ENCODE data around the gene P2RY2.
"Not testable (repeated sequence)": the region's sequence is repeated elsewhere in the genome, so short reads cannot be mapped to it uniquely, and the experiment has no call there.

Gene P2RY2

DNA sequence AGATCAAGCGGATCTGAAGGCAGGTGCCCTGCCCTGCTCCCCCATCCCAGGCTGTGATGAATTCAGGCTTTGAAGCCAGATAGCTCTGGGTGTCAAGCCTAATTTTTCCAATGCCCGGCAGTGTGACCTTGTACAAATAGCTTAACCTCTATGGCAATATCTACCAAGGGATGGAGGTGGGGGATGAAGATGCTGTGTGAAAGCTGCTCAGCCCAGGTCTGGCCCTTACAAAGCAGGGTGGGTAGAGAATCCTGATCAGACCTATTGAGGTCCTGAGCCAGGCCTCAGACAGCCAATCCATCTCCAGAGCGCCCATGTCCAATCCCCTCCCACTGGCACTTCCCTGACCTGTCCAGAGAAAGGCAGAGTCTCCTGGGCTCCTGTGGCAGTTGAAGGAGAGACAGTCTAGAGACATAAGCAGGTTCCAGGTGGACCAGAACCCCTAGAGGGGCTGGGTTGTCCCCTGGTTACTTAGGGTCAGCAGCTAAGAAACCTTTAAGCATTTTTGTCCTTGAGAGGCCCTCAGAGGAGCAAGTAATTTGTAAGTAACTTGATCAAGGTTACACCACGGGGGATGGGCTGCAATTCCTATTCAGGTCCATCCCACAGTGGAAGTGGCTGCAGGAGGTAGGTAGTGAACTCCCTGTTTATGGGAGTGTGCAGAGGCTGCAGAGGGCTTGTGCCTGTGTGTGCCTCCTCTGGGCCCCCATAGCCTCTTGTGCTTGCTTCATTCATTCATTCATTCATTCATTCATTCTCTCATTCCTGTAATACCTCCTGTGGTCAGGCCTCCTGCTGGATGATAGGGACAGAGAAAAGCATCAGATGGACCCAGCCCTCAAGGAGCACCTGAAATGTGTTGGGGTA is 10.4 kb downstream of the P2RY2 start:
- no peak for DNase-seq (ENCODE audit: low read depth)

DNA sequence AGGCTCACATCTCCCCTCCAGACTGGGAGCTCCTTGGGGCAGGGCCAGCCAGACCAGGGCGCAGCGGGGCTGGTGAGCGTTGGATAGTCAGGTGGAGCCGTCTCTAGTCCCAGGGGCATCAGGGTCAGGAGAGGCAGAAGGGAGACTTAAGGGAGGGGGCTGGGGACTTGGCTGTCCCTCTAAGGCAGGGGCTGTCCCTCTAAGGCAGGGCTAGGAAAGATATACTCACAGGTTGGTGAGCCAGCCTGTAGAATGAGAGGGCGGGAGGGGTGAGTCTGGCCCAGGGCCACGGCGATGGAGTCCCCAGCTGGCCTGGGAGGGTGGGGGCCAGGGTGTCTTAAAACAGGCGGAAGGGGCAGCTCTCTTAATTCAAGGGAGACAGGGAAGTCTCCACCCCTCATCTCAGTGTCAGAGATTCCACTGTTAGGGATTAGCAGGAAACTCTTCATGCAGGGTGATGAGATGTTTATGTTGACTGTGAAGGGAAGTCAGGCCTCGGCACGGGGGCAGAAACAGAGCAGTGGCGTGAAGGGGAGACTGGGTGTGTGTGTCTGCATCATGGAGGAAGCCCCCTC is 11.3 kb downstream of the P2RY2 start:
- no peak for DNase-seq (ENCODE audit: low read depth)

- DNase-seq (ENCODE audit: low read depth) = no peak
Observed at GRCh38 chr11:73229896-73230875, 12.1 kb downstream of the P2RY2 start.

- no peak for DNase-seq (ENCODE audit: low read depth)
Observed at GRCh38 chr11:73230931-73231330, 12.8 kb downstream of the P2RY2 start.

DNA sequence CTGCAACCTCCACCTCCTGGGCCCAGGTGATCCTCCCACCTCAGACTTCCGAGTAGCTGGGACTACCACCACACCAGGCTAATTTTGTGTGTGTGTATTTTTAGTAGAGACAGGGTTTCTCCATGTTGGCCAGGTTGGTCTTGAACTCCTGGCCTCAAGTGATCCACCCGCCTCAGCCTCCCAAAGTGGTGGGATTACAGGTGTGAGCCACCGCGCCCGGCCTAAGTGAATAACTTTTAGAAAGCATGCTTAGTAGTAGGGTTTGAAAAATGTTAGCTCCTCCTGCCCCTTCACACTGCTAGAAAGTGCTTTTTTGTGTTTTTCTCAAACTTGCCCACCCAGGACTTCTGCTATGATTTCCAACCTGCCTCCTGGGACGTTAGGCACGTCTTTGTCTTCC is 14.4 kb downstream of the P2RY2 start:
- DNase-seq (ENCODE audit: low read depth) = not testable (repeated sequence)

- no peak for DNase-seq (ENCODE audit: low read depth)
Observed at GRCh38 chr11:73233211-73233610, 15.1 kb downstream of the P2RY2 start.

DNA sequence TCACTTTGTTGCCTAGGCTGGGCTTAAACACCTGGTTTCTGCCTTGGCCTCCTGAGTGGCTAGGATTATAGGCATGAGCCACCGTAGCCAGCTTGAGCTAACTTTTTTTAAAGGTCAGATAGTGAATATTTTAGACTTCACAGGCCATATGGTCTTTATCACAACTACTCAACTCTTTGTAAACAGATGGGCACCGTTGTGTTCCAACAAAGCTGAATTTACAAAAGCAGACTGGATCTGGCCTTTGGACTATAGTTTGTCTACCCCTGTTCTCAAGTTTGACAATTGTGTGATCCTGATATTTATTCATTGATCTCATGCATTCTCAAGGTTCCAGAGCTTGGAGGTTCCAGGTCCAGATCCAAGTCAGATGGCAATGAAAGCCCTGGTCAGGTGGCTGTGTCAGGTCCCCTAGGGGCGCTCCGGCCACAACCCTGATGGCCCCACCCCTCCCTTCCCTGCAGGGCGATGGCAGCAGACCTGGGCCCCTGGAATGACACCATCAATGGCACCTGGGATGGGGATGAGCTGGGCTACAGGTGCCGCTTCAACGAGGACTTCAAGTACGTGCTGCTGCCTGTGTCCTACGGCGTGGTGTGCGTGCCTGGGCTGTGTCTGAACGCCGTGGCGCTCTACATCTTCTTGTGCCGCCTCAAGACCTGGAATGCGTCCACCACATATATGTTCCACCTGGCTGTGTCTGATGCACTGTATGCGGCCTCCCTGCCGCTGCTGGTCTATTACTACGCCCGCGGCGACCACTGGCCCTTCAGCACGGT is 15.8 kb downstream of the P2RY2 start:
- no peak for DNase-seq (ENCODE audit: low read depth)

- no peak for DNase-seq (ENCODE audit: low read depth)
Observed at GRCh38 chr11:73234471-73235181, 16.5 kb downstream of the P2RY2 start.

DNA sequence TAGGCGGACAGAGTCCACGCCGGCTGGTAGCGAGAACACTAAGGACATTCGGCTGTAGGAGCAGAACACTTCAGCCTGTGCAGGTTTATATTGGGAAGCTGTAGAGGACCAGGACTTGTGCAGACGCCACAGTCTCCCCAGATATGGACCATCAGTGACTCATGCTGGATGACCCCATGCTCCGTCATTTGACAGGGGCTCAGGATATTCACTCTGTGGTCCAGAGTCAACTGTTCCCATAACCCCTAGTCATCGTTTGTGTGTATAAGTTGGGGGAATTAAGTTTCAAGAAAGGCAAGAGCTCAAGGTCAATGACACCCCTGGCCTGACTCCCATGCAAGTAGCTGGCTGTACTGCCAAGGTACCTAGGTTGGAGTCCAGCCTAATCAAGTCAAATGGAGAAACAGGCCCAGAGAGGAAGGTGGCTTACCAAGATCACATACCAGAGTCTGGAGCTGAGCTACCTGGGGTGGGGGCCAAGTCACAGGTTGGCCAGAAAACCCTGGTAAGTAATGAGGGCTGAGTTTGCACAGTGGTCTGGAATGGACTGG is 17.2 kb downstream of the P2RY2 start:
- no peak for DNase-seq (ENCODE audit: low read depth)

GRCh38 chr11:73236205-73236765 is 18.2 kb downstream of the P2RY2 start:
- no peak for DNase-seq (ENCODE audit: low read depth)

DNA sequence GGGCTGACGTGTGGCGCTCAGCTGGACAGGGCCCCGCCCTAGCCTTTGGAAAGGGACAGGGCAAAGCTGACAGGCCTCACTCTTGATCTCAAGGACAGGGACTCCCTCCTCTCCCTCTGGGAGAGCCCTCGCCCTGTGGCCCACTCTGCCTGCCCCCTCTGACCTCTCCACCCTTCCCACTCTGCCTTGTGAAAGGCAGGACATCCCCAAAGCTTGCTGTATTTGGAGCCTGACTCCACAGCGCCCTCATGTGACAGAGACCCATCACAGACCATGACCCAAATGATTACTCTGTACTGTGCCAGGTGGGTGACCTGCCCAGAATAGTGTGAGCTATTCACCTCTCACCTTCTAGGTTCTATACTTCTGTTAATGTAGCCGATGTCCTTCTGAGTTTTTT is 18.8 kb downstream of the P2RY2 start:
- DNase-seq (ENCODE audit: low read depth) = no peak

DNA sequence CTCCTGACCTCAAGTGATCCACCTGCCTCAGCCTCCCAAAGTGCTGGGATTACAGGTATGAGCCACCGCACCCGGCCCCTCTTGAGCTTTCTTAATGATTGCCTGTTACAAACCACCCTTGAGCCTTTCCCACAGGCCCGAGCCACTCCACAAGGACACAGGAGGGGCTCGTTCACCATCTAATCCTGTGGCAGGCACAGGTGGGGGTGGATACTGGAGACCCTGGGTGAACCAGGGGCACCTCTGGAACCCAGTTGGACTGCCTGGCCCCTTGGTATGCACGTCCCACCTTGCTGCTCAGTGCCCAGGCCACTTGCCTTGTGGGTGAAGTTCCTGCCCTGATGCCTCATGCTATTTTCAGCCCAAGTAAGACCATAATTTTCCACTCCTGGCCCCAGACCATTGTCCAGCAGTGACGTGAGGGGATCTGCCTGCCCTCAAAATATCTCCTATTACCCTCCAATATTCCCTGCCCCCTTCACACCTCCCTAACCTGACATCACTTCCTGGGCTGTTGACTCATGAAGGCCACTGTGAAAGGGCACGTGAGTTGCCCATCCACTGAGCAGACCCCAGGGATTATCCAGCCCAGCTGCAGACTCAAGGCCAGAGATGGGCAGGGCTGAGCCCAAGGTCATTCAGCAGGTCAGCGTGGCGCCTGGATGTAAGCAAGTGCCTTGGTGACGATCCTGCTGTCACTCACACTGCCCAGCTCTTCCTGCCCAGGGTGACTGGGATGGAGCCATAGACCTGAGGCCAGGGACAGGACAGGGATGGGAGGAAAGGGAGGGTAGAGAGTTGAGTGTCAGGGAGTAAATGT is 19.6 kb downstream of the P2RY2 start:
- DNase-seq (ENCODE audit: low read depth) = no peak

- no peak for DNase-seq (ENCODE audit: low read depth)
Observed at GRCh38 chr11:73239111-73239521, 21.0 kb downstream of the P2RY2 start.

DNA sequence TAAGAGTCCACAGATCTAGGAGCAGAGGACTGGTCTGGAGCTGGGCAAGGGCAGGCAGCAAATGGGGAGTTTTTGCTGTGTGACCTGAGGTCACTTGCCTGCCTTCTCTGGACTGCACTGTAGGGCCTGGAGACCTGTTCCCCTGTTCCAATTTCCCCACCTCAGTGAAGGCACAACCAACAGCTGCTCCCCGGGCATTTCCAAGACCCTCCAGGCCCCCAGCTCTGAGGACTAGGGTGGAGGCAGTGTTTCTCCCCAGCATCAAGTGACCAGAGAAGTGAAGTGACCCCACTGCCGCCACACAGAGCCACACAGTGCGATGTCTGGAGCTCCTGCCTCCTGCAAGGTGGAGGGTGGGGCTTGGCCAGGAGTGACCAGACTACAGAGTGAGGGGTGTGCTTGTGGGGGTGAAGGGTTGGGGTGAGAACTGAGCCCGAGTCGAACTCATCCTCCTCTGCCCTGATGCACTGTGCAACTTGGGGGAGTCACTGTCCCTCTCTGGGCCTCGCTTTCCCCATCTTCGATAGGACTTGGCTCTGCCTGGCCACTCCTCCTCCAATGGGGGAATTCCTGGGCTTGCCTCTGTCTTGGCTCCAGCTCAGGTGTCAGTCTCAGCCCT is 21.6 kb downstream of the P2RY2 start:
- no peak for DNase-seq (ENCODE audit: low read depth)

GRCh38 chr11:73240190-73240781 is 22.2 kb downstream of the P2RY2 start:
- peak; percentile 78 for DNase-seq (ENCODE audit: low read depth)

DNA sequence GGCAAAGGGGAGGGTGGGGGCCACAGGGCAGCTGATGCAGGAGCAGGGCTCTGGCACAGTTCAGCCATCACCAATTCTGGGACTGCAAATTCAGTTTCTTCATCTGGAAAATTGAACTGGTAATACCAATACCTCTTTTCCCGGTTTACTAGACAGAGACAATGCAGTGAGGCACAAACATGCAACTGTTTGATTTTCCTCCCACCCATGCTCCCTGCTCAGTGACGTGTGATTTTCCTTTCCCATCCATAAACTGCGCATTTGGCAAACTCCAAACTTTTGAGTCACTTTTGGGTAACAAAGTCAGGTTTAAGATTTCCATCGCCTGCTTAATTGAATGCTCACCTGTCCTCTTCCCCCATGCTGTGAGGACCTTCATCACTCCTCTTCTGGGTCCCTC is 23.2 kb downstream of the P2RY2 start:
- DNase-seq (ENCODE audit: low read depth) = no peak

DNA sequence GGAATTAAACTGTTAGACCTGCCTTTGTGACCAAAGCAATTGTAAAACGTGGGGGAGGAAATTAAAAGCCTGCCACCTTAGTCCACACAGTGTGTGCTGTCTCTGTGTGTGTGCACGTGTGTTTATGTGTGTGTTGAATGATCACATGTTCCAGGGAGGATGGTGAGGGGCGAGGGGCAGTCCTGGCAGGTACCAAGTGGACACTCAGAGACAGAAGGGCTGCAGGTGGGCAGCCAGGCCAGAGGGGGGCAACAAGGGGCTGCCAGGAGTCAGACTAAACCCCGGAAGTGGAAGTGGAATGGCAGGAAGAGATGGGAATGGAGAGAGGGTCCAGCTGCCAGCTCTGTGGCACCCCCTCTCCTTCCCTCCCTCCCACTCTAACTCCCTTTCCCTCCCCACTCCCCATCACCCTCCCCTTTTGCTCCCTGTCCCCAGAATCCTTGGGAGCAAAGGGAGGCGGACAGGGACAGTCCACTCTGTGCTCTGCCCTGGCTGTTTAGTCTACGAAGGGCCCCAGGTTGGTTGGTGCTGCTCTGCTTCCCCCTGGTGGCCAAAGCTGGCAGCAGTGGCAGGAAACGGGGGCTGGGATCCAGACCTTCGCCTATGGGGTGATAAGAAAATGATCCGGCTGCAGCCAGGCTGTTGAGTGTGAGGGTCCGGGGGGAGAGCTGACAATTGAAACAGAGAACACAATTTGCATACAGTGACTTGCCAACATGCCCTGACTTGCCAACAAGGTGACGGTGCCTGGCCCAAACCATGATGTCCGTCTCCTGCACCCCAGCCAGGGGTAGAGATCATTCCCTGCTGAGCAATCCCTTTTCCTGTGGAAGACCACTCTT is 24.4 kb downstream of the P2RY2 start:
- no peak for DNase-seq (ENCODE audit: low read depth)

- no peak for DNase-seq (ENCODE audit: low read depth)
Observed at GRCh38 chr11:73243093-73243485, 25.0 kb downstream of the P2RY2 start.
